T-helper 2 cell treated with Interferon-gamma antibody and Interleukin-4, amounts not matched to agents 100 ng/mL and 5 ng/mL, for 36 hours (primary cell): ENCODE results near the gene SETX. TPM values are rescaled to one million over a fixed set of nuclear protein-coding genes. Genes with fewer than 3 reads are reported as not detected.

ENCODE experiments used
- intact Hi-C: fragments of 100-400 bp; cut with micrococcal nuclease; formaldehyde crosslinking; loops from one replicate; pipeline ENCODE4 v1.15.1; 2023
- total RNA-seq: library from RNA; stranded (reverse); gene quantifications from 2 replicates; pipeline ENCODE4 v1.2.3, GENCODE V29; 2022

The SETX gene
- total RNA-seq, 1 donor from 2014 or later: 63.9 TPM

DNA sequence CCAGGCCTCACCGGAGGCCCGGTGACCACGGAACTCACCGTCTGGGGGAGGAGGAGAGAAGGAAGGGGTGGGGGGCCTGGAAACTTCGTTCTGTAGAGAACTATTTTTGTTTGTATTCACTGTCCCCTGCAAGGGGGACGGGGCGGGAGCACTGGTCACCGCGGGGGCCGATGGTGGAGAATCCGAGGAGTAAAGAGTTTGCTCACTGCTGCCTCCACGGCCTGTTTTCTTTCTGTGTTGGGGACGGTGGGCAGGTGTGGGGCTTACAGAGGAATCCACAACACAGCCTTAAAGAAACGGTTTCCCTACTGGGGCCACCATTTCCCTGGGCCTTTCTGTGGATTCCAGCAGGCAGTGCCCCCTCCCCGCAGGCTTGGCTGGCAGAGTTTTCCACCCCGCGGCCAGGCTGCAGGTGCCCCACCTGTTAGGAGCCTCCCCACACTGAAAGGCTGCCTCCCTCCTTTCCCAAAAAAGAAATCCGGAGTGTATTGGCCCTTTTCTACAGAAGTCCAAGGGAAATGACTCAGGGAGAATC lies 112.1 kb downstream of the SETX start:
- intact Hi-C loops: no loop called here

DNA sequence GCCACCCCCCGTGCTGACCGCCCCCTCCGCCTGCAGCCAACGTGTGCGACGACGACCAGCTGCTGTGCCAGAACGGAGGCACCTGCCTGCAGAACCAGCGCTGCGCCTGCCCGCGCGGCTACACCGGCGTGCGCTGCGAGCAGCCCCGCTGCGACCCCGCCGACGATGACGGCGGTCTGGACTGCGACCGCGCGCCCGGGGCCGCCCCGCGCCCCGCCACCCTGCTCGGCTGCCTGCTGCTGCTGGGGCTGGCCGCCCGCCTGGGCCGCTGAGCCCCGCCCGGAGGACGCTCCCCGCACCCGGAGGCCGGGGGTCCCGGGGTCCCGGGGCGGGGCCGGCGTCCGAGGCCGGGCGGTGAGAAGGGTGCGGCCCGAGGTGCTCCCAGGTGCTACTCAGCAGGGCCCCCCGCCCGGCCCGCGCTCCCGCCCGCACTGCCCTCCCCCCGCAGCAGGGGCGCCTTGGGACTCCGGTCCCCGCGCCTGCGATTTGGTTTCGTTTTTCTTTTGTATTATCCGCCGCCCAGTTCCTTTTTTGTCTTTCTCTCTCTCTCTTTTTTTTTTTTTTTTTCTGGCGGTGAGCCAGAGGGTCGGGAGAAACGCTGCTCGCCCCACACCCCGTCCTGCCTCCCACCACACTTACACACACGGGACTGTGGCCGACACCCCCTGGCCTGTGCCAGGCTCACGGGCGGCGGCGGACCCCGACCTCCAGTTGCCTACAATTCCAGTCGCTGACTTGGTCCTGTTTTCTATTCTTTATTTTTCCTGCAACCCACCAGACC lies 112.8 kb downstream of the SETX start:
- intact Hi-C loops: loop anchor here (1.0 kb wide), 3 partner anchors 108 to 163 kb away; partner anchors contain the start of gene MED27

GRCh38 chr9:132241483-132241839 lies 113.3 kb downstream of the SETX start:
- intact Hi-C loops: loop anchor here (1.0 kb wide), 3 partner anchors 109 to 162 kb away; partner anchors contain the start of gene MED27

DNA sequence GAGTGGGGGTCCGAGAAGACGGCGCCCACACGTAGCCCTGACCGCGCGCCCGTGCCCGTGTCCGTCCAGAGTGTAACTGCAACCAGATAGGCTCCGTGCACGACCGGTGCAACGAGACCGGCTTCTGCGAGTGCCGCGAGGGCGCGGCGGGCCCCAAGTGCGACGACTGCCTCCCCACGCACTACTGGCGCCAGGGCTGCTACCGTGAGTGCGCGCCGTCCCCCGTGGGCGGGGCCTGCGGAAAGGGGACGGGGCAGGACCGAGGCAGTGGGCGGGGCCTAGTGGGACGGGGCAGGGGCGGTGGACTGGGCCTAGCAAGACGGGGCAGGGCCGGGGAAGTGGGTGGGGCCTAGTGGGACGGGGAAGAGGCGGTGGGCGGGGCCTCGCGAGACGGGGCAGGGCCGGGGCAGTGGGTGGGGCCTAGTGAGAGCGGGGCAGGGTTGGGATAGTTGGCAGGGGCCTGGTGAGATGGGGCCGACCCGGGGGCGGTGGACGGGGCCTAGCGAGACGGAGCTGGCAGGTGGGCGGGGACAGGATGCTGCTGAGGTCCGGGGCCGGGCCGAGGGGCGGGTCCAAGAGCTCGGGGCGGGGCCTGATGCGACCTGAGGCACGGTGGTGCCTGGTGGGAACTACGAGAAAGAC lies 113.8 kb downstream of the SETX start:
- intact Hi-C loops: loop anchor here (1.0 kb wide), 3 partner anchors 109 to 162 kb away; partner anchors contain the start of gene MED27

DNA sequence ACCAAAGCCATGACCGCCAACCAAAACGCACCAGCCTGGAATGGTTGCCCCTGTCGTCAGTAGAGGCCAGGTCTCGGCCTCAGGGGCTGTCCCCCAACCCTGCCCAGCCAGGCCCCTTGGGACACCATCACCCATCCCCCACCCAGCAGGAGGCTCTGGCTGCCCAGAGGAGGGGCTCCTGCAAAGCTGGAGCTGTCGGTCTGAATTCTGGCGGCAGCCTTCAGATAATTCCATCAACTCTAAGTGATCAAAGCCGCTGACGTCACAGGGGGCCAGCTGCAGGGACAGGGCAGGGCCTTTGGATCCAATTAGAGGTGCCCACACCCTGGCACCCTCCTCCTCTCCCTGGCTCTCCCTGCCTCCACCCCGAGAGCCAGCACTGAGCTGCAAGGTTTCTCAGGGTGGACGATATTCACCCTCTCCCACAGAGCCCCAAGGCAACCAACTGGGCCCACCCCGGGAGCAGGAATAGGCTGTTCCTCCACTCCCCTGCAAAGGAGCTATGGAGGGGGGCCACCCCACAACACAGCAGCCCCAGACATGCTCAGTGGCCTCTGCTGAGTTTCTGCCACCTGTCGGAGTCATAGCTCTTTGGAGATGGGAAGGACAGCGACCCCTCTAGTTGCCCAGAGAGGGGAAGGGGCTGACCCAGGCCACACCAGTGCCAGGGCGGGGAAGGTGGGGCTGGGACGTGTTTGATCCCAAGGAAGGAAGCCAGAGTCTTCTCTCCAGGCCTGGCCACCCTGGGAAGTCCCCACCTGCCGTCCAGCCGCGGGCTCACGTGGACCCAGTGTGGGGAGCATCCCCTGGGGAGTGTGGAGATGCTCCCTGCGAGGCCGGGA lies 114.6 kb downstream of the SETX start:
- intact Hi-C loops: no loop called here

DNA sequence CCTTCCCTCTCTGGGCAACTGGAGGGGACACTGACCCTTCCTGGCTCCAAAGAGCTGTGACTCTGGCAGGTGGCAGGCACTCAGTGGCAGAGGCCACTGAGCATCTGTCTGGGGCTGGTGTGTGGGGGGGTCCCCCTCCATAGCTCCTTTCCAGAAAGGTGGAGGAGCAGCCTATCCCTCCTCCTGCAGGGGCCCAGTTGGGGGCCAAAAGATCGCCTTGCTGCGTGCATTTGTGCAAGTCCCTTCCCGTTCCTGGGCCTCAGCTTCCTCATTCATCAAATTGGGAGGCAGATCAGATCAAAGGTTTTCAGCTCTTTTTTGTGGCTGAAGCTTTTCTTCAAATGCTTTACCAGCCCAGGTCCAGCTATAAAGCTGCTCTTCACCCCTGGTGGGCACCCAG lies 115.3 kb downstream of the SETX start:
- intact Hi-C loops: no loop called here

DNA sequence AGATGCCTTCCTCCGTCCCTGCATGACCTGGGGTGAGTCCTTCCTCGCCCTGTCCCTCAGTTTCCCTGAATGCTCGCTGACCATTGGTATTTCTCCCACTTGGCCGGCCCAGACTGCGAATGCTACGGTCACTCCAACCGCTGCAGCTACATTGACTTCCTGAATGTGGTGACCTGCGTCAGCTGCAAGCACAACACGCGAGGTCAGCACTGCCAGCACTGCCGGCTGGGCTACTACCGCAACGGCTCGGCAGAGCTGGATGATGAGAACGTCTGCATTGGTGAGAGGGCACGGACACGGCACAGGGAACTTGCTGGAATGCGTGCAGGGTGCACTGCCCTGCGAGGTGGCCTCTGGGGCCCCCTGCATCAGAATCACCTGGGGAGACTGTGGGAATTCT lies 115.8 kb downstream of the SETX start:
- intact Hi-C loops: no loop called here

- intact Hi-C loops: no loop called here
These were observed 116.5 kb downstream of the SETX start for GRCh38 chr9:132238026-132238972.

GRCh38 chr9:132237481-132237880 lies 117.3 kb downstream of the SETX start:
- intact Hi-C loops: loop anchor here (2.0 kb wide), 1 partner anchor 483 kb away; no protein-coding TSS in a partner anchor

- intact Hi-C loops: loop anchor here (1.0 to 2.0 kb wide), 3 partner anchors 66 to 482 kb away; no protein-coding TSS in a partner anchor
These were observed 118.0 kb downstream of the SETX start for GRCh38 chr9:132236662-132237311.

- intact Hi-C loops: loop anchor here (1.0 to 2.0 kb wide), 3 partner anchors 66 to 481 kb away; no protein-coding TSS in a partner anchor
These were observed 118.7 kb downstream of the SETX start for GRCh38 chr9:132235894-132236661.

DNA sequence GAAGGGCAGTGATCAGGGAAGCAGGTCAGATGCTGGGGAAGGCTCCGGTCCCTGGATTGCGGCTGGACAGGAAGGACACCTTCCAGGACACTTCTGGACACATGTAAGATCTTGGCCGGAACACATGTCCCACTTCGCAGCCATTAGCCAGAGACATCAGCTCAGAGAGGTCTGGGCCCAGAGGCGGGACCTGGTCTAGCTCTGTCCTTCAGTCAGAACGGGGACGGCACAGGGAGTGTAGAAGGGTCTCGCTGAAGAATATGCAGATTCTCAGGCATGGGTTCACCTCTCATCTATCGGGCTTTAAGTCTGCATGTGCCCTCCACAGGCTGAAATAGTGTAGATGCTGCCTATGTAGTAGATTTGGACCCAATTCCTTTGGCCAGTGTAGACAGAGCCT lies 119.7 kb downstream of the SETX start:
- intact Hi-C loops: no loop called here

GRCh38 chr9:132234535-132234934 lies 120.3 kb downstream of the SETX start:
- intact Hi-C loops: no loop called here

DNA sequence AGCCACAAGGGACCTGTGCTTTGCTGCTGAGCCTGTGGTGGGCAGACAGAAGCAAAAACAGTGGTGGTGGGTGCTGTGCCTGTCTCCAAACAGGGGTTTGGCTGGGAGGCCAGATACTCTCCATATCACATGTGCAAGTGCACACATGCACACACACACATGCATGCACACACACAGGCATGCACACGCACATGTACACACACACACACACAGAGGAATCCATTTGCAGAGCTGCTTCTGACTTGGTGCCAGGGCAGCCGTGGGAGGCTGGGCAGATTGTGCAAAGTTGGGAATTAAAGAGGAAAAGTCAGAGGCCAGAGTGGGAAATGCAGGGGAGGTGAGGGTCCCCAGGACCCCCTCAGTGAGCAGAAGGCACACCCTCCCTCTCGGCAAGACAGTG lies 121.6 kb downstream of the SETX start:
- intact Hi-C loops: no loop called here

GRCh38 chr9:132232522-132232921 lies 122.3 kb downstream of the SETX start:
- intact Hi-C loops: no loop called here

DNA sequence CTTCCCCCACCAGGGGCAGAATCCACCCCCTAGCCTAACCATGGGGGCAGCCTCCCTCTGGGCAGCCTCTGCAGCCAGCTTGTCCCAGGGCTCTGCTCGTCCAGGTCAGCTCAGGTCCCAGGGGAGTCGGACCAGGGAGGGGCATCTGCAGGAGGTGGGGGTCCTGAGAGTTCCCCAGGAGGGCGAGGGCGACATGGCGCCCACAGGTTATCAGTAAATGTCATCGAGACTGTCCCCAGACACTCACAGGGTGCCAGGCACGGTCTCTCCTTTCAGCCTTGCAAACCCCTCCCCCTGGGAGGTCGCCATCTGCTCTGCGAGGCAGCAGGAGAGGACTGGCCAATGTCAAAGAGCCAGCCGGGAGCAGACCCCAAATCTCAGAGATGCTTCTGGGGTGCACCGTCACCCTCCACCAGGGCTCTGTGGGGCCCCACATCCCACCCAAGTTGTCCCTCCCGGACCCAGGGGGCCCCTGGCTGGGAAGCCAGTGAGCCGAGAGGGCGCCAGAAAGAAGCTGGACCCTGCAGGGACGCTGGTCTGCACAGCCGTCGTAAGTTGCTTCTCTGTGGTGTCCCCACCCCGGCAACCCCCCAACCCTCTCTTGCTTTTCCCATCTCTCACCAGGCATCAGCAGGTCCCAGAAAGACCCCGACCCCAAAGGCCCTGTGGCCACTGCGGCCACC lies 123.6 kb downstream of the SETX start:
- intact Hi-C loops: no loop called here

DNA sequence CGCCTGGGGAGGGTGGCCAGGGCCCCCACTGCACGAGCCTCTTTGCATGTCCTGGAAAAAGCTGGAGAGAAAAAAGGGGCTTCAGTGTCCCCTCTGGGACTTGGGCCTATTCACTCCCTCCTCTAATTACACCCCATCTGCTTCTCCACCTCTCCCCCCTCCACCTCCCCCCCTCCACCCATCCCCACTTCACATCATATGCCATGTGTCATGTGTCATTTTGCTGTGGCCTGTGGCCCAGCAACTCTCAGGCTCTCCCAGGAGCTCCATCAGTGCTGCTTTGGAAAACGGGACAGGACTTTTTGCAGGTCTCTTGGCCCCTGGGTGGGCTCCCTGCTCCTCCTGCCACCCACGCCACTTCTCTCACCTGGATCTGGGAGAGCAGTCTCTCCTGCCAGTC lies 124.2 kb downstream of the SETX start:
- intact Hi-C loops: no loop called here

GRCh38 chr9:132228062-132228461 lies 126.7 kb downstream of the SETX start:
- intact Hi-C loops: no loop called here
